Nephron progenitor cell (in vitro differentiated cells): ENCODE results near the gene RAD51B.

Experiments used
- DNase-seq: peaks from one replicate; pipeline ENCODE4 v3.0.0; 2021
- H3K27ac Mint-ChIP-seq: 2 replicates; pipeline ENCODE4 v1.8.0; 2021; ENCODE audit warnings: mild to moderate bottlenecking, moderate library complexity, mixed read lengths
- H3K27me3 Mint-ChIP-seq: 2 replicates; pipeline ENCODE4 v1.8.0; 2021; ENCODE audit warnings: mild to moderate bottlenecking, low read depth, mixed read lengths; ENCODE audit not compliant: poor library complexity
- H3K36me3 Mint-ChIP-seq: 2 replicates; pipeline ENCODE4 v1.8.0; 2021; ENCODE audit warnings: low read depth, mixed read lengths
- H3K4me1 Mint-ChIP-seq: 2 replicates; pipeline ENCODE4 v1.8.0; 2021; ENCODE audit warnings: mixed read lengths
- H3K4me3 Mint-ChIP-seq: 2 replicates; pipeline ENCODE4 v1.8.0; 2021; ENCODE audit warnings: mild to moderate bottlenecking, moderate library complexity, mixed read lengths
- H3K9me3 Mint-ChIP-seq: 2 replicates; pipeline ENCODE4 v1.8.0; 2021; ENCODE audit warnings: mild to moderate bottlenecking, moderate library complexity, mixed read lengths
- TF ChIP-seq, protein P1 (sequence below): fragments of 200-600 bp; sonication (generic); IDR thresholded peaks from 2 replicates; pipeline ENCODE4 v1.5.0; 2021; ENCODE audit warnings: antibody characterized with exemption

Gene RAD51B

DNA sequence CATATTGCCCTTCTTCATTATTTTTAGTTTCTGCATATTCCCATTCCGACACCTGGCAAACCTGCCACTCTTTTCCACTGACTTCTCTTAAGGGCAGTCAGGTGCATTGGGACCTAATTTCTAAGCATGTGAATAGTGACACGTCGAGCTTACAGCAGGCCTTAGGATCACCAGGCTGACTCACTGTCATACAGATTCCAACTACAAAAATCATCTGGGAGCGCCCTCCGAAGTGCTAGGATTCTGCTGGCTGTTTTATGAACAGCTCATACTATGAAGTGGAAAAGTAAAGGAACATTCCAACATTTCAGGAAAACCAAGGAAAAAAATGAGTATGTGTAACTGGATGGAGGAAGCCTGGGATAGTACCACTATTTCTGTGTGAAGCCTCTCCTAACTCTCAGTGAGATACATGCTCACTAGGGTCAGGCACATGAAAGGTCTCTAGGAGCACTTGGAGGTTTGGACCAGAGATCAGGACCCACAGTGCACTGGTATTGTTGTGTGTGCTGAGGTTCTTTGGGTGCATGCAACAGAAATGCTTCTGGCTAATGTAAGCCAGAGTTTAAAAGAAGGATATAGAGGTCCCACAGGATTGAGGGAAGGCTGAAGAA, 715.9 kb downstream of the RAD51B start:
- Mint-ChIP-seq H3K4me1 (peaks cover 36% of the 10 kb centered on the region), H3K9me3 (peaks cover 52% of the 10 kb centered on the region), H3K4me3 (peak overlapping the region; percentile 56), H3K36me3 (peaks cover 37% of the 10 kb centered on the region), H3K27ac (no peak overlapping the region), H3K27me3 (peaks cover 4% of the 10 kb centered on the region)
- TF ChIP-seq, protein P1, sequence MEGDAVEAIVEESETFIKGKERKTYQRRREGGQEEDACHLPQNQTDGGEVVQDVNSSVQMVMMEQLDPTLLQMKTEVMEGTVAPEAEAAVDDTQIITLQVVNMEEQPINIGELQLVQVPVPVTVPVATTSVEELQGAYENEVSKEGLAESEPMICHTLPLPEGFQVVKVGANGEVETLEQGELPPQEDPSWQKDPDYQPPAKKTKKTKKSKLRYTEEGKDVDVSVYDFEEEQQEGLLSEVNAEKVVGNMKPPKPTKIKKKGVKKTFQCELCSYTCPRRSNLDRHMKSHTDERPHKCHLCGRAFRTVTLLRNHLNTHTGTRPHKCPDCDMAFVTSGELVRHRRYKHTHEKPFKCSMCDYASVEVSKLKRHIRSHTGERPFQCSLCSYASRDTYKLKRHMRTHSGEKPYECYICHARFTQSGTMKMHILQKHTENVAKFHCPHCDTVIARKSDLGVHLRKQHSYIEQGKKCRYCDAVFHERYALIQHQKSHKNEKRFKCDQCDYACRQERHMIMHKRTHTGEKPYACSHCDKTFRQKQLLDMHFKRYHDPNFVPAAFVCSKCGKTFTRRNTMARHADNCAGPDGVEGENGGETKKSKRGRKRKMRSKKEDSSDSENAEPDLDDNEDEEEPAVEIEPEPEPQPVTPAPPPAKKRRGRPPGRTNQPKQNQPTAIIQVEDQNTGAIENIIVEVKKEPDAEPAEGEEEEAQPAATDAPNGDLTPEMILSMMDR: no peak
- DNase-seq: no peak

DNA sequence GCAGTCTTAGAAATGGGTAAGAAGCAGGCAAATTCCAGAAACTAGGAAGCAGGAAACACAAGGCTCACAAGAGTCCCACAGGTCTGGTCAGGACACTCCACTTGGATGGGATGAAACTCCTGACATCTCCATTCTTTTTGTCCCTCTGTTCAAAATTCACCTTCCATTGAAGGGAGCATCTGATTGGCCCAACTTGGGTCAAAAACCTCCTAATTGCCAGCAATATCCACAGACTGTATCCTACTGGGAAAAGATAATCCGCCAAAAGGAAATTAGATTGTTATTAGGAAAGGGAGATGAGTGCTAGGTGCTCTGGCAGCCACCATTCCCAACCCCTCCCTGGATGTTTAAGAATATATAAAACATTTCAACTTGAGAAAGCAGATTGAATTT, 716.4 kb downstream of the RAD51B start:
- H3K27ac Mint-ChIP-seq: no peak overlapping the region
- TF ChIP-seq, protein P1: no peak
- no peak for DNase-seq
- peaks cover 41% of the 10 kb centered on the region for H3K4me1 Mint-ChIP-seq
- peak overlapping the region; percentile 56 for H3K4me3 Mint-ChIP-seq
- peaks cover 32% of the 10 kb centered on the region for H3K36me3 Mint-ChIP-seq
- peaks cover 6% of the 10 kb centered on the region for H3K27me3 Mint-ChIP-seq
- peaks cover 47% of the 10 kb centered on the region for H3K9me3 Mint-ChIP-seq

DNA sequence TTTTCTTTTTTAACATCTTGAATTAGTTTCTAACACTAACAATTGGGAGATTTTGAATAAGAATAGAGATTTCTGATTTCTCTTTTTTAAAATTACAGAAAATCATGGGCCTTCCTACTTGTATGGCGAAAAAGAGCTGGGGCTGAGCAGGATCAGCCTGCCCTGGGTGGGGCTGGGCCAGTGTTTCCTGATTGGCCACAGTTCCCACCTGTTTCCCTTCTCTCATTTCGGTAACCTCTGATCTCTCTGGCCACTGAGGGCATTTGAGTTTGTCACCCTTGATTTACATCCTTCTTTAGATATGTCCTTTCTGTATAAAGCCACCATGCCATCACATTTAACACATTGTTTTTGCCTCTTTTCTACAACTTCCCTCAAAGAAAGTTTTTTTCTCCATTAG, 719.1 kb downstream of the RAD51B start:
- peak overlapping the region; percentile 4 for H3K4me3 Mint-ChIP-seq
- H3K36me3 Mint-ChIP-seq: peaks cover 16% of the 10 kb centered on the region
- H3K27ac Mint-ChIP-seq: peak overlapping the region; percentile 96
- TF ChIP-seq, protein P1: no peak
- H3K9me3 Mint-ChIP-seq: peaks cover 28% of the 10 kb centered on the region
- peaks cover 64% of the 10 kb centered on the region for H3K4me1 Mint-ChIP-seq
- peaks cover 10% of the 10 kb centered on the region for H3K27me3 Mint-ChIP-seq
- no peak for DNase-seq

DNA sequence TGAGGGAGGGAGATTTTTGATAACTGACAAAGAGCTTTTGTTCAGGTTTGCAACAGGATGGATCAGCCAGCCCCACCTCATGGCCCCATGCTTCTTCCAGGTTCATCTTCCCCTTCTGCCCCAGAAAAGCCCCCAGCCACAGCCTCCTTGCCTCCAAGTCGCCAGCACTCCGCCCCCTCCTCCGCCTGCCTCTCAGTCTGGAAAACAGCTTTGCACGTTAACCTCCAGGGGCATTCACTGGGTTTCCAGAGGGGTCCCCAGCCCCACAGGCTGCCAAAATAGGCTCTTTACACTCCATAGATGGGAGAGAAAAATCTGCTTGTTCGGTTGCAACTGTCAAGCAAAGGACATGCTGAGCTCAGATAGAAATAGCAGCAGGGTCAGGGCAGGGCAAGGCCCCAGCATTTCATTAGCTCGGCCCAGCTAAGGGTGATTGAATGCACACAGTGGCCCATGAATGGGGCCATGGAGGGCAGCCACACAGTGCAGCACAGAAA, 719.7 kb downstream of the RAD51B start:
- Mint-ChIP-seq H3K36me3 (peaks cover 10% of the 10 kb centered on the region), H3K27ac (peak overlapping the region; percentile 96), H3K9me3 (peaks cover 21% of the 10 kb centered on the region), H3K27me3 (peaks cover 10% of the 10 kb centered on the region), H3K4me3 (peak overlapping the region; percentile 57), H3K4me1 (peaks cover 71% of the 10 kb centered on the region)
- DNase-seq: no peak
- TF ChIP-seq, protein P1: no peak

DNA sequence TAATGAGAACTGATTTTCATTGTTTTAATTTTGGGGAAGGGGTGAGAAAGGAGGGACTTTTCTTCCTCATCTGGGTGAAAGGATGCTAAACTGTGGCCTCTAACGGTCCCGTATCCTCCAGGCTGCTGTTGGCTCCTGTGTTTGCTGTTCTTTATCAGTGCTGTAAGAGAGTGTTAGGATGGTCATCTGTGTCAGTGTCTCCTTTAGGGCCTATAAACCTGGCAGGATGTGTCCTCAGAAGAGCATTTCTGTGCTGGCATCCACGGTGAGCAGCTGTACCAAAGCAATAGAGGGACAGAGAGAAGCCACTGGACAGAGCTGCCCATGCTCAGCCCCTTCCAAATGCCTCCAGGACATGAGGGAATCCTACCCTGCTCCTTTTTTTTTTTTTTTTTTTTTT, 720.2 kb downstream of the RAD51B start:
- H3K27me3 Mint-ChIP-seq: peaks cover 10% of the 10 kb centered on the region
- no peak for DNase-seq
- TF ChIP-seq, protein P1: no peak
- H3K4me1 Mint-ChIP-seq: peaks cover 76% of the 10 kb centered on the region
- H3K27ac Mint-ChIP-seq: peak overlapping the region; percentile 96
- H3K9me3 Mint-ChIP-seq: peaks cover 19% of the 10 kb centered on the region
- peak overlapping the region; percentile 57 for H3K4me3 Mint-ChIP-seq
- peaks cover 8% of the 10 kb centered on the region for H3K36me3 Mint-ChIP-seq
